Endothelial cell of umbilical vein (primary cell): ENCODE data around the gene JAZF1. TPM values are rescaled to one million over a fixed set of nuclear protein-coding genes. Genes with fewer than 3 reads are reported as not detected.
A peak's percentile ranks its signal among the peaks of the same experiment; 100 is the strongest.

Experiments
- BruUV-seq: library from RNA; stranded (reverse); fragments of 400-500 nt; replicated peaks from 2 replicates; lab custom pipeline; 2021; lab: Mats Ljungman, UMichigan
- CTCF ChIA-PET: fragments of 300-600, 350-600 bp; sonication (Branson Sonifier 250); formaldehyde crosslinking; loops from one replicate; lab custom pipeline; 2021; ENCODE audit warnings: antibody characterized with exemption, inconsistent platforms; lab: Charles Lee
- POLR2A ChIA-PET: fragments of 300-600, 350-600 bp; sonication (Branson Sonifier 250); formaldehyde crosslinking; loops from one replicate; lab custom pipeline; 2021; ENCODE audit warnings: antibody characterized with exemption, inconsistent platforms; lab: Charles Lee
- DNase-seq: peaks from one replicate; pipeline ENCODE4 v3.0.0-alpha.2; 2011; ENCODE audit warnings: low read depth, low spot score
- FAIRE-seq: peaks from 2 replicates; lab custom pipeline; 2011; peaks lifted over from hg19 to GRCh38; lab: Jason Lieb, UNC
- H2AFZ ChIP-seq: 2 replicates; pipeline ENCODE4 v1.6.0; 2012; ENCODE audit warnings: low read depth, low read length, control low read depth, inconsistent platforms
- H3K27ac ChIP-seq: 2 replicates; pipeline ENCODE4 v1.5.1; 2011; ENCODE audit warnings: low read depth, mild to moderate bottlenecking, control low read depth, low read length, moderate library complexity; ENCODE audit not compliant: insufficient read depth
- H3K27me3 ChIP-seq, 2 experiments: 2 replicates each; pipeline versions ENCODE4 v1.6.0 to v1.6.1; 2011; ENCODE audit warnings: low read length in 2 of 2, mixed read lengths in 1 of 2; ENCODE audit not compliant: control insufficient read depth in 2 of 2, insufficient read depth in 2 of 2
- H3K36me3 ChIP-seq, 2 experiments: 2 replicates in 1 of 2; 3 replicates in 1 of 2; pipeline ENCODE4 v1.5.1; 2011; ENCODE audit warnings: low read length in 2 of 2, mild to moderate bottlenecking in 1 of 2, moderate library complexity in 1 of 2; ENCODE audit not compliant: control insufficient read depth in 2 of 2, insufficient read depth in 2 of 2; ENCODE audit errors: extremely low read depth in 1 of 2
- H3K4me1 ChIP-seq: 3 replicates; pipeline ENCODE4 v1.5.1; 2011; ENCODE audit warnings: mild to moderate bottlenecking, low read length; ENCODE audit not compliant: control insufficient read depth, insufficient read depth; ENCODE audit errors: extremely low read depth
- H3K4me2 ChIP-seq: 2 replicates; pipeline ENCODE4 v1.6.1; 2011; ENCODE audit warnings: low read length, control low read depth, mixed read lengths; ENCODE audit not compliant: insufficient read depth
- H3K4me3 ChIP-seq, 3 experiments: fragments of 200-600 bp in 1 of 3; sonication (generic), shearing (Covaris generic) in 1 of 3; replicated peaks in 1 of 3; 2 replicates each; pipeline ENCODE4 v1.5.1; 2011 to 2016; ENCODE audit warnings: control low read depth in 3 of 3, low read length in 3 of 3, mild to moderate bottlenecking in 2 of 3, inconsistent platforms in 1 of 3, low read depth in 1 of 3, moderate library complexity in 1 of 3; ENCODE audit not compliant: insufficient read depth in 1 of 3
- H3K79me2 ChIP-seq: 2 replicates; pipeline ENCODE4 v1.6.0; 2012; ENCODE audit warnings: low read length, inconsistent platforms; ENCODE audit not compliant: control insufficient read depth, insufficient read depth
- H3K9ac ChIP-seq: replicated peaks from 2 replicates; pipeline ENCODE3; 2011; ENCODE audit warnings: low read length, control low read depth; ENCODE audit not compliant: insufficient read depth; ENCODE audit errors: extremely low read depth
- H3K9me1 ChIP-seq: replicated peaks from 3 replicates; pipeline ENCODE4 v1.6.0; 2011; ENCODE audit warnings: mild to moderate bottlenecking, low read length; ENCODE audit not compliant: control insufficient read depth, insufficient read depth; ENCODE audit errors: extremely low read depth
- H3K9me3 ChIP-seq: replicated peaks from 2 replicates; pipeline ENCODE4 v1.5.1; 2012; ENCODE audit warnings: low read length, inconsistent platforms; ENCODE audit not compliant: control insufficient read depth, insufficient read depth
- H4K20me1 ChIP-seq: replicated peaks from 2 replicates; pipeline ENCODE3; 2011; ENCODE audit warnings: mild to moderate bottlenecking, low read length; ENCODE audit not compliant: control insufficient read depth, insufficient read depth; ENCODE audit errors: extremely low read depth
- CTCF ChIP-seq, 2 donors: IDR thresholded peaks; 1 replicate in 1 of 2; 2 replicates in 1 of 2; pipeline ENCODE4 v1.5.1; 2011; ENCODE audit warnings: low read length in 2 of 2, mild to moderate bottlenecking in 2 of 2, moderate library complexity in 2 of 2, control low read depth in 1 of 2, inconsistent platforms in 1 of 2, low read depth in 1 of 2; ENCODE audit not compliant: insufficient read depth in 1 of 2; ENCODE audit errors: extremely low read depth in 1 of 2
- EZH2 ChIP-seq: IDR thresholded peaks from 2 replicates; pipeline ENCODE4 v1.6.1; 2012; ENCODE audit warnings: borderline replicate concordance, low read depth, mild to moderate bottlenecking, moderate library complexity, low read length, inconsistent platforms; ENCODE audit not compliant: severe bottlenecking
- FOS ChIP-seq: IDR thresholded peaks from 2 replicates; pipeline ENCODE4 v1.6.1; 2011; ENCODE audit warnings: mild to moderate bottlenecking, low read length, moderate library complexity, borderline replicate concordance; ENCODE audit not compliant: insufficient read depth
- GATA2 ChIP-seq: IDR thresholded peaks from 2 replicates; pipeline ENCODE4 v1.7.0; 2011; ENCODE audit warnings: low read depth, mild to moderate bottlenecking, moderate library complexity, mixed read lengths, low read length; ENCODE audit not compliant: insufficient read length, insufficient read depth
- JUN ChIP-seq: IDR thresholded peaks from 2 replicates; pipeline ENCODE4 v1.6.1; 2011; ENCODE audit warnings: borderline replicate concordance, low read depth; ENCODE audit not compliant: insufficient read length, insufficient read depth
- MYC ChIP-seq: IDR thresholded peaks from one replicate; pipeline ENCODE4 v1.6.1; 2011; ENCODE audit warnings: mild to moderate bottlenecking, low read depth, low read length
- POLR2A ChIP-seq: IDR thresholded peaks from 2 replicates; pipeline ENCODE4 v1.6.1; 2012; ENCODE audit warnings: low read depth, mild to moderate bottlenecking, control low read depth, low read length
- POLR2AphosphoS5 ChIP-seq: IDR thresholded peaks from 2 replicates; pipeline ENCODE4 v1.6.1; 2012; ENCODE audit warnings: low read depth, mild to moderate bottlenecking, control low read depth, low read length, moderate library complexity; ENCODE audit not compliant: insufficient read depth
- dilution Hi-C: fragments of 300-500 bp; cut with MboI; formaldehyde crosslinking; loops from one replicate; pipeline ENCODE4 v1.15.0; 2019; ENCODE audit warnings: low sequenced_read_pairs; ENCODE audit not compliant: extremely low pct_ligation_motif_present
- intact Hi-C: fragments of 100-400 bp; cut with micrococcal nuclease; formaldehyde crosslinking; loops from one replicate; pipeline ENCODE4 v1.10.0; 2022
- polyA plus RNA-seq, 4 experiments: library from polyadenylated mRNA; depleted of rRNA in 3 of 4; stranded (reverse) in 3 of 4; unstranded in 1 of 4; fragments of >200 nt; gene quantifications; 2 replicates each; pipeline versions ENCODE4 v1.2.1 to v1.2.3, GENCODE V29; 2011 to 2012; ENCODE audit warnings: missing spikeins in 1 of 4
- total RNA-seq: library from RNA; stranded (reverse); gene quantifications from 2 replicates; pipeline ENCODE4 v1.2.3, GENCODE V29; 2021
- TF ChIP-seq, protein P1 (sequence below): IDR thresholded peaks from 2 replicates; pipeline ENCODE4 v1.6.1; 2011; ENCODE audit not compliant: insufficient read depth, insufficient read length

The JAZF1 gene
- total and polyA plus RNA-seq, 2 donors (not counting 3 experiments of a cell fraction or from before 2014, with no cell fraction given): 2.5 to 16.9 TPM

GRCh38 chr7:27875061-27875460, 305.5 kb downstream of the JAZF1 start:
- TF ChIP-seq CTCF (IDR thresholded peaks at IDR 0.05; ENCODE audit: extremely low read depth in 1 of 2, insufficient read depth in 1 of 2, low read depth in 1 of 2, low read length in 2 of 2) (no peak), POLR2A (no peak), MYC (no peak), FOS (no peak), EZH2 (no peak), POLR2AphosphoS5 (no peak), GATA2 (no peak), JUN (no peak)
- TF ChIP-seq, protein P1, sequence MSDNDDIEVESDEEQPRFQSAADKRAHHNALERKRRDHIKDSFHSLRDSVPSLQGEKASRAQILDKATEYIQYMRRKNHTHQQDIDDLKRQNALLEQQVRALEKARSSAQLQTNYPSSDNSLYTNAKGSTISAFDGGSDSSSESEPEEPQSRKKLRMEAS: no peak
- no TSS peak for BruUV-seq
- Histone ChIP-seq H2AFZ (no peak overlapping the region), H3K36me3 (no peaks in the 10 kb centered on the region), H3K79me2 (no peaks in the 10 kb centered on the region), H3K4me3 (no peak overlapping the region), H3K9me1 (no peaks in the 10 kb centered on the region), H4K20me1 (no peaks in the 10 kb centered on the region), H3K9me3 (no peaks in the 10 kb centered on the region), H3K9ac (no peak overlapping the region), H3K27me3 (no peaks in the 10 kb centered on the region), H3K27ac (peak overlapping the region; percentile 95), H3K4me1 (peaks cover 34% of the 10 kb centered on the region), H3K4me2 (peak overlapping the region; percentile 36)
- ChIA-PET CTCF (interaction anchor here (1.2 kb wide), 2 partner anchors 100 to 219 kb away, joined by 3 to 4 read pairs; no protein-coding TSS in a partner anchor), POLR2A (no interaction called here)
- intact Hi-C loops (loop anchor here (2.0 kb wide), 1 partner anchor 686 kb away; no protein-coding TSS in a partner anchor), dilution Hi-C loops (no loop called here)
- FAIRE-seq (no peak), DNase-seq (no peak)
